Skeletal muscle satellite cell (primary cell): ENCODE results near the gene KCNH1.

ENCODE experiments used
- H3K27me3 ChIP-seq: 2 replicates; pipeline ENCODE4 v1.7.0; 2013; ENCODE audit warnings: low read length; ENCODE audit not compliant: control insufficient read depth, insufficient read depth
- H3K36me3 ChIP-seq: 2 replicates; pipeline ENCODE4 v1.7.0; 2013; ENCODE audit warnings: mild to moderate bottlenecking, control low read depth, low read length; ENCODE audit not compliant: insufficient read depth
- H3K4me1 ChIP-seq: 2 replicates; pipeline ENCODE4 v1.7.0; 2013; ENCODE audit warnings: low read length; ENCODE audit not compliant: control insufficient read depth, insufficient read depth
- H3K4me2 ChIP-seq: 2 replicates; pipeline ENCODE4 v1.7.0; 2013; ENCODE audit warnings: mild to moderate bottlenecking, low read length
- H3K4me3 ChIP-seq: 2 replicates; pipeline ENCODE4 v1.7.0; 2013; ENCODE audit warnings: low read length
- H3K9ac ChIP-seq: 2 replicates; pipeline ENCODE4 v1.7.0; 2013; ENCODE audit warnings: mild to moderate bottlenecking, low read depth, low read length, moderate library complexity
- H3K9me3 ChIP-seq: replicated peaks from 2 replicates; pipeline ENCODE4 v1.7.0; 2013; ENCODE audit warnings: mild to moderate bottlenecking, control low read depth, low read length

Gene KCNH1

DNA sequence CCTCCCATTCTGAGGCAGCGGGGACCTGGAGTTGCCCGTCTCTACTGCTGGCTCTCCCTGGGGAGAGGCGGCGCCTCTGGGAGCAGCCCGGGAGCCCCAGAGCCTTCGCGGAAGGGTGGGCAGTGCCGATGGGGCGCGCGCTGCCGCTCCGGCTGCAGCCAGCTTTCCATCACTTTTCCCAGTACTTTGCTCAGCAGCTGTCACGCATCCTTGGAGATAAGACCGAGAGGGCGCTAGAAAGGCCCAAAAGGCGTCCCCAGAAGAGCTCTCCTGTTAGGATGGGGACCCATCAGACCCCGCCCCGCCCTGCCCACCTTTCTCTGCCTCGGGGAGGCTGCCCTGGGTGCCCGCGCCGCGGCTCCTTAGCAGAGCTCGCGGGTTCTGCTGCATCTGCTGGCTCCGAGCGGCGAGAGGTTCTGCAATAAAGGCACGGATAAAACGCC, 534 bp downstream of the KCNH1 start:
- Histone ChIP-seq H3K36me3 (no peaks in the 10 kb centered on the region), H3K4me1 (peaks cover 14% of the 10 kb centered on the region), H3K9me3 (no peaks in the 10 kb centered on the region), H3K4me3 (peak overlapping the region; percentile 88), H3K4me2 (peak overlapping the region; percentile 99), H3K9ac (peak overlapping the region; percentile 85), H3K27me3 (no peaks in the 10 kb centered on the region)

DNA sequence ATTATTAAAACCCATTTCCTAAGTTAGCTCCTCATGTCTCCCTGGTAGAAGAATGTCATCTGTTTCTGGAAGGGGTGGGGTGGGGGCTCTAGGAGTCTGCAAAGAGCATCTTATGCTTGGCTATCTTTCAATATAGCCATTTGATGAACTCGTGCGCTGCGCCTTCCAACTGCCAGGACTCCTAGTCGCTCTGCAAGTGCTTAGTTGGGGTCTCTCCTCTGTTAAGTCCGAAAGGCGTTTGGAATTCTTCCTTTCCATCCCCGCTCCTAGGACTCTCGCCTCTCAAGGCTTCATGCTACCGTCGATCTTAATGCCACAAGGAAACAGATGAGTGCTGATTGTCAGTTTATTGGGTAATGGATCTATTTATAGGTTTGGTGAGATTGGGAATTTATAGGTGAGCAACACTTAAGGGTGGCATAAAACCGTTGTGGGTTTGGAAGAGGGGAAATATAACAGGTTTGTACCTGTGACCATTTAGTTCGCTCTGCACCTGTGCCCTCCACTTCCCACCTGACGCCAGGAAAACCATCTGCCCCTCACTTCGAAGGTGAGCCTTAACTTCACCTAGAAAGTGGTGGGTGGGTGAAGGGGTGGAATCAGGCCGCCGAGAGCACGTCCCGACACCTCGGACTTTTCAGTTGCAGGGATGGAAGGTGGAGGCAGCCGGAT, 1.1 kb downstream of the KCNH1 start:
- H3K27me3 ChIP-seq: no peaks in the 10 kb centered on the region
- peak overlapping the region; percentile 99 for H3K4me2 ChIP-seq
- H3K9ac ChIP-seq: peak overlapping the region; percentile 85
- H3K9me3 ChIP-seq: no peaks in the 10 kb centered on the region
- H3K36me3 ChIP-seq: no peaks in the 10 kb centered on the region
- peaks cover 14% of the 10 kb centered on the region for H3K4me1 ChIP-seq
- peak overlapping the region; percentile 88 for H3K4me3 ChIP-seq

DNA sequence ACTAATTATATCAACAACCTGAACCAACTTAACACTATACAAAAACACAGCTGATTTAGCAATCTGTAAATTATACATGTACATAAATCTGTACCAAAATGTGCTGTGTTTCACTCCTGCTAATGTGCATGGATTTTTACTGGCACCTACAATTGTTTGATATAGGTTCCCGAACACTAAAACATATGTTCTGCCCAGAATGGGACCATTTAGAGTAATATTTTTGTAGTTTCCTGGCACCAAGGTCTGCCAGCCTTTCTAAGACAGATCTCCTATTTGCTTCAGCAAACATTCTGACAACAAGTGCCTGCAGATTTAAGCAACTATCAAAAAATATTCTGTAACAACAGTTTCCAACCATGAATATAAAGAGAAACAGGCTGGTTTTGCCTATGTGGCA, 4.2 kb downstream of the KCNH1 start:
- Histone ChIP-seq H3K4me3 (no peak overlapping the region), H3K9ac (no peak overlapping the region), H3K9me3 (no peaks in the 10 kb centered on the region), H3K4me1 (peaks cover 19% of the 10 kb centered on the region), H3K27me3 (no peaks in the 10 kb centered on the region), H3K4me2 (no peak overlapping the region), H3K36me3 (no peaks in the 10 kb centered on the region)

DNA sequence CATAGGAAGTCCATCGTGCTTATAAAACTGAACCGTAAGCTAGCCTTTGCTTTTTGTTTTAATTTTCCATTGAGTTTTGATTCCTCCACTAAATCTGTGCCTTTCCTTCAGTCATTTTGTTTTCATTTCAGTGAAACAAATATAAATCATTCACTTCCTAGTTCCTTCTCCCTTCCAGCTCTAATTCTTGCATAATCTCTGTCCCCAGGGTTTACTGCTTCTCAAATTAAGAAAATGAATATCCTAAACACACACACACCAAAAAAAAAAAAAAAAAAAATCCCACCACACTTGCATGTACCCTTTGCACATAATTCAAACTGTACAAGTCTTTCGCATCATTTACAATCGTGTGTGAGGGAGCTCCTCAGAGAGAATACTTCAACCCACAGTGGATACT, 6.8 kb downstream of the KCNH1 start:
- no peaks in the 10 kb centered on the region for H3K36me3 ChIP-seq
- no peak overlapping the region for H3K4me2 ChIP-seq
- H3K4me3 ChIP-seq: no peak overlapping the region
- peaks cover 5% of the 10 kb centered on the region for H3K4me1 ChIP-seq
- no peaks in the 10 kb centered on the region for H3K27me3 ChIP-seq
- no peaks in the 10 kb centered on the region for H3K9me3 ChIP-seq
- H3K9ac ChIP-seq: no peak overlapping the region

DNA sequence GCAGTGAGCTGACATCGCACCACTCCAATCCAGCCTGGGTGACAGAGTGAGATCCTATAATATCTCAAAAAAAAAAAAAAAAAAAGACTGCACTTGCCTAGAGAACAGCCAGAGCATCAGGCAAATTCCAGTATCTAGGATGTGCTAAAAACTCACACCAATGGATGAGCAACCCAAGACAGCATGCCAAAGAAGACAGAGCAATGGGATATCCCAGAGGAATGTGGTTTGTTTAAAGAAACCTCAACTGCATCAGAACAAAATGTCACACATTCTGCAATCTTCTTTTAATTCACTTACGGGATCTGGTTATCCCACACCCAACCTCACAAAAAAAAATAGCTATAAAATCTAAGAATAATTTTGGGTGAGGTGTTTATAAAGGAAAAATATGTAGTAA, 7.3 kb downstream of the KCNH1 start:
- Histone ChIP-seq H3K27me3 (no peaks in the 10 kb centered on the region), H3K9ac (no peak overlapping the region), H3K4me1 (peaks cover 5% of the 10 kb centered on the region), H3K4me2 (no peak overlapping the region), H3K4me3 (no peak overlapping the region), H3K36me3 (no peaks in the 10 kb centered on the region), H3K9me3 (no peaks in the 10 kb centered on the region)

- peaks cover 10% of the 10 kb centered on the region for H3K4me1 ChIP-seq
Observed at GRCh38 chr1:211118407-211119102, 15.4 kb downstream of the KCNH1 start.

GRCh38 chr1:211114446-211114845, 19.5 kb downstream of the KCNH1 start:
- H3K9ac ChIP-seq: no peak overlapping the region

More at GRCh38 chr1:211118407-211119102, 15.4 kb downstream of the KCNH1 start:
- Histone ChIP-seq H3K9me3 (no peaks in the 10 kb centered on the region), H3K9ac (no peak overlapping the region), H3K36me3 (no peaks in the 10 kb centered on the region), H3K27me3 (no peaks in the 10 kb centered on the region), H3K4me3 (no peak overlapping the region), H3K4me2 (no peak overlapping the region)

DNA sequence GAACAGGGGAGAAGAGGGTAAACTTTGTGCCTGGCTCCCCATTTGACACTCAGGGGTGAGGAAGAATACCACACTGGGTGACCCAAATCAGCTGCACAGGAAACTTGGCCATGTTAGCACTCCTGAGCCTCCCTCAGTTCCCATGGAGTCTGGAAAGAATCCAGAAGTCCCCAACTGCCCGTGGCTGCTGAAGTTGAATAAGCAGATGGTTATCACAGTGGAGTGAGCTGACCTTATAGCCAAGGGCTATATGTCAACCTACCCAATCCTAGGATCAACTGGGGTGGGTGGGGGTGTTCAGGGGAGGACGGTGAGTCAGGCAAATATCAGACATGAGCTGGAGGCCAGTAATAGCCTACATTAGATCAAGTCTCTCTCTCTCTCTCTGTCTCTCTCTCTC, 20.4 kb downstream of the KCNH1 start:
- Histone ChIP-seq H3K9ac (no peak overlapping the region), H3K27me3 (no peaks in the 10 kb centered on the region), H3K36me3 (no peaks in the 10 kb centered on the region), H3K4me2 (no peak overlapping the region), H3K4me1 (peaks cover 6% of the 10 kb centered on the region), H3K4me3 (no peak overlapping the region), H3K9me3 (no peaks in the 10 kb centered on the region)

More at GRCh38 chr1:211114446-211114845, 19.5 kb downstream of the KCNH1 start:
- no peaks in the 10 kb centered on the region for H3K27me3 ChIP-seq
- no peak overlapping the region for H3K4me3 ChIP-seq
- peaks cover 10% of the 10 kb centered on the region for H3K4me1 ChIP-seq
- no peaks in the 10 kb centered on the region for H3K9me3 ChIP-seq
- H3K36me3 ChIP-seq: no peaks in the 10 kb centered on the region
- H3K4me2 ChIP-seq: no peak overlapping the region

DNA sequence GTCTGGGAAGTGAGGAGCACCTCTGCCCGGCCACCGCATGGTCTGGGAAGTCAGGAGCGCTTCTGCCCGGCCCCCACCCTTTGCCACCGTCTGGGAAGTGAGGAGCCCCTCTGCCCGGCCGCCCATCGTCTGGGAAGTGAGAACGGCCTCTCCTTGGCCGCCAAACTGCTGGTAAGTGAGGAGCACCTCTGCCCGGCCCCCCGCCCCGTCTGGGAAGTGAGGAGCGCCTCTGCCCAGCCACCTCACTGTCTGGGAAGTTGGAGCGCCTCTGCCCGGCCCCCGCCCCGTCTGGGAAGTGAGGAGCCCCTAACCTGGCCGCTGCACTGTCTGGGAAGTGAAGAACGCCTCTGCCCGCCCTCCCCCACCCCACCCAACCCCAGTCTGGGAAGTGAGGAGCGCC, 22.6 kb downstream of the KCNH1 start:
- no peak overlapping the region for H3K4me3 ChIP-seq
- H3K27me3 ChIP-seq: no peaks in the 10 kb centered on the region

GRCh38 chr1:211101481-211101880, 32.5 kb downstream of the KCNH1 start:
- H3K4me3 ChIP-seq: no peak overlapping the region
- H3K27me3 ChIP-seq: no peaks in the 10 kb centered on the region
- H3K9ac ChIP-seq: no peak overlapping the region
- H3K9me3 ChIP-seq: no peaks in the 10 kb centered on the region
- H3K4me2 ChIP-seq: no peak overlapping the region
- no peaks in the 10 kb centered on the region for H3K4me1 ChIP-seq
- H3K36me3 ChIP-seq: no peaks in the 10 kb centered on the region

More for the DNA sequence above, 22.6 kb downstream of the KCNH1 start:
- H3K9ac ChIP-seq: no peak overlapping the region
- H3K4me2 ChIP-seq: no peak overlapping the region
- no peaks in the 10 kb centered on the region for H3K9me3 ChIP-seq
- no peaks in the 10 kb centered on the region for H3K36me3 ChIP-seq
- no peaks in the 10 kb centered on the region for H3K4me1 ChIP-seq

- no peaks in the 10 kb centered on the region for H3K4me1 ChIP-seq
- H3K27me3 ChIP-seq: no peaks in the 10 kb centered on the region
- H3K9me3 ChIP-seq: no peaks in the 10 kb centered on the region
- no peak overlapping the region for H3K4me2 ChIP-seq
- H3K9ac ChIP-seq: no peak overlapping the region
- no peak overlapping the region for H3K4me3 ChIP-seq
- no peaks in the 10 kb centered on the region for H3K36me3 ChIP-seq
Observed at GRCh38 chr1:211099393-211099792, 34.6 kb downstream of the KCNH1 start.

GRCh38 chr1:211095381-211095780, 38.6 kb downstream of the KCNH1 start:
- Histone ChIP-seq H3K4me1 (no peaks in the 10 kb centered on the region), H3K9me3 (no peaks in the 10 kb centered on the region), H3K4me2 (no peak overlapping the region), H3K4me3 (no peak overlapping the region), H3K36me3 (no peaks in the 10 kb centered on the region), H3K27me3 (no peaks in the 10 kb centered on the region), H3K9ac (no peak overlapping the region)
